Right lobe of liver (tissue), 4 donors: ENCODE data around the gene AHDC1.

Experiments used
- POLR2A ChIP-seq: fragments of 450-650 bp; IDR thresholded peaks from one replicate; pipeline ENCODE4 v1.6.1; 2017; ENCODE audit warnings: antibody characterized with exemption, mild to moderate bottlenecking
- TF ChIP-seq, protein P1 (sequence below), 4 donors: fragments of 200-600 bp in 3 of 4; fragments of 450-650 bp in 1 of 4; IDR thresholded peaks; one replicate each; pipeline versions ENCODE4 v1.5.1 to v1.8.0; 2016 to 2022; ENCODE audit warnings: antibody characterized with exemption in 4 of 4, mild to moderate bottlenecking in 2 of 4
- donor health status: DM: no; HTN: no; CAD: no.
- donor health status: DM: no; HTN: no; CAD: no.
- donor health status: DM: no; HTN: yes; CAD: no.

DNA sequence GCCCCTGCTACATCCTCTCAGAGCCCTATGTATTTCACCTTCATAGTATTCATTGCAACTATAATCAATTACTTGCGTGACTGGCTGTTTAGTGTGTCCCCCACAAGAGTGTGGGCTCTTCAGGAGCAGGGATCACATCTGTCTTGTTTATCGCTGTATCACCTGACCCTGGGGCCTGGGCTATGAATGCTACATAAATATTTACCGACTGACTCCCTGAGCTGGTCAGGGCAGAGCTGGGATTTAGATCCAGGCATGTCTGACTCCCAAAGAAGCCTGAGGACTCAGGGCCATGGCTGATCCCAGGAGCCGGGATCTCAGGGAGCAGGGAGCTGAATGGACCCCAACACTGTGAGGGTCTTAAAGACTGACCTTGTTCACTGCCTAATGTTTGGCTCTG lies 49.7 kb downstream of the AHDC1 start:
- TF ChIP-seq, protein P1, sequence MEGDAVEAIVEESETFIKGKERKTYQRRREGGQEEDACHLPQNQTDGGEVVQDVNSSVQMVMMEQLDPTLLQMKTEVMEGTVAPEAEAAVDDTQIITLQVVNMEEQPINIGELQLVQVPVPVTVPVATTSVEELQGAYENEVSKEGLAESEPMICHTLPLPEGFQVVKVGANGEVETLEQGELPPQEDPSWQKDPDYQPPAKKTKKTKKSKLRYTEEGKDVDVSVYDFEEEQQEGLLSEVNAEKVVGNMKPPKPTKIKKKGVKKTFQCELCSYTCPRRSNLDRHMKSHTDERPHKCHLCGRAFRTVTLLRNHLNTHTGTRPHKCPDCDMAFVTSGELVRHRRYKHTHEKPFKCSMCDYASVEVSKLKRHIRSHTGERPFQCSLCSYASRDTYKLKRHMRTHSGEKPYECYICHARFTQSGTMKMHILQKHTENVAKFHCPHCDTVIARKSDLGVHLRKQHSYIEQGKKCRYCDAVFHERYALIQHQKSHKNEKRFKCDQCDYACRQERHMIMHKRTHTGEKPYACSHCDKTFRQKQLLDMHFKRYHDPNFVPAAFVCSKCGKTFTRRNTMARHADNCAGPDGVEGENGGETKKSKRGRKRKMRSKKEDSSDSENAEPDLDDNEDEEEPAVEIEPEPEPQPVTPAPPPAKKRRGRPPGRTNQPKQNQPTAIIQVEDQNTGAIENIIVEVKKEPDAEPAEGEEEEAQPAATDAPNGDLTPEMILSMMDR (IDR thresholded peaks at IDR 0.05) = no peak
- TF ChIP-seq POLR2A = no peak
